Measurements from ENCODE around the gene CAMK4. TPM values are rescaled to one million over a fixed set of nuclear protein-coding genes. Genes with fewer than 3 reads are reported as not detected.

Gene CAMK4
- total RNA-seq, 1 experiment from 2014 or later = 6.3 TPM

GRCh38 chr5:111294551-111294950 lies 70.4 kb downstream of the CAMK4 start:
- H3K4me1 Mint-ChIP-seq = no peaks in the 10 kb centered on the region
- DNase-seq = no peak
- no peak overlapping the region for H3K27ac ChIP-seq (ENCODE audit: insufficient read length, low read depth, low read length)

More at GRCh38 chr5:111294551-111294950, 70.4 kb downstream of the CAMK4 start:
- no peaks in the 10 kb centered on the region for H3K79me2 ChIP-seq (ENCODE audit: insufficient read depth, low read length)
- no peak overlapping the region for H4K8ac ChIP-seq (replicated peaks; ENCODE audit: insufficient read length, low read depth, low read length)
- no peak overlapping the region for H2BK12ac ChIP-seq (ENCODE audit: insufficient read length, low read depth, low read length)
- no peak overlapping the region for H3K27ac Mint-ChIP-seq
- peaks cover 12 to 13% (median 12%) of the 10 kb centered on the region in 3 experiments for H3K36me3 Mint-ChIP-seq (ENCODE audit: insufficient read depth in 1 of 3, low read depth in 3 of 3)
- H2BK15ac ChIP-seq (ENCODE audit: low read depth, low read length) = no peak overlapping the region
- no peak overlapping the region for H2AFZ ChIP-seq (ENCODE audit: low read length)
- no peaks in the 10 kb centered on the region for H3K27me3 Mint-ChIP-seq (ENCODE audit: low read depth)
- no peaks in the 10 kb centered on the region for H3K4me1 ChIP-seq (ENCODE audit: insufficient read depth, low read length)
- no peaks in the 10 kb centered on the region for H3K27me3 ChIP-seq (ENCODE audit: insufficient read depth, low read length)
- H3K18ac ChIP-seq (ENCODE audit: insufficient read length, low read depth, low read length) = no peak overlapping the region
- TF ChIP-seq CTCF (conservative IDR thresholded peaks at IDR 0.05) = no peak
- no peak overlapping the region for H3K9ac ChIP-seq (ENCODE audit: extremely low read depth, insufficient read length, low read length)
- H2AK5ac ChIP-seq (ENCODE audit: insufficient read length, low read length) = no peak overlapping the region
- no peak overlapping the region for H3K23ac ChIP-seq (ENCODE audit: insufficient read length, low read depth, low read length)
- no peak overlapping the region for H3T11ph ChIP-seq (ENCODE audit: low read length)
- no peak overlapping the region for H3K4me3 Mint-ChIP-seq
- no peak overlapping the region for H3K4ac ChIP-seq (ENCODE audit: low read depth, low read length)
- no peaks in the 10 kb centered on the region for H4K20me1 ChIP-seq (ENCODE audit: control insufficient read depth, insufficient read depth, insufficient read length)
- H2BK20ac ChIP-seq (ENCODE audit: low read depth, low read length, poor library complexity, severe bottlenecking) = no peak overlapping the region
- no peaks in the 10 kb centered on the region for H3K79me1 ChIP-seq (ENCODE audit: insufficient read depth, low read depth, low read length, poor library complexity, severe bottlenecking)
- no peak overlapping the region for H4K5ac ChIP-seq (ENCODE audit: insufficient read length, low read depth, low read length)
- no peak overlapping the region for H3K14ac ChIP-seq (ENCODE audit: insufficient read depth, low read length)
- no peak overlapping the region for H3K56ac ChIP-seq (ENCODE audit: insufficient read length, low read depth, low read length)
- no peak overlapping the region for H2BK120ac ChIP-seq (ENCODE audit: low read depth, low read length, poor library complexity, severe bottlenecking)
- H3K23me2 ChIP-seq (ENCODE audit: insufficient read length, low read depth, low read length, poor library complexity, severe bottlenecking) = no peaks in the 10 kb centered on the region
- H3K9me3 ChIP-seq (ENCODE audit: control insufficient read depth, low read depth, low read length) = no peaks in the 10 kb centered on the region
- no peak overlapping the region for H2BK5ac ChIP-seq (ENCODE audit: insufficient read length, low read length)
- peaks cover 7 to 10% of the 10 kb centered on the region in 2 experiments for H3K9me3 Mint-ChIP-seq
- H3K4me2 ChIP-seq (ENCODE audit: insufficient read depth, insufficient read length, low read length) = no peak overlapping the region
- no peak overlapping the region for H4K91ac ChIP-seq (ENCODE audit: insufficient read length, low read depth, low read length)
